HuH-7 (cell line): Measurements from ENCODE around the gene PLEKHA7.

ENCODE experiments used
- DNase-seq: peaks from one replicate; pipeline ENCODE4 v3.0.0; 2011; ENCODE audit warnings: low spot score

Gene PLEKHA7

DNA sequence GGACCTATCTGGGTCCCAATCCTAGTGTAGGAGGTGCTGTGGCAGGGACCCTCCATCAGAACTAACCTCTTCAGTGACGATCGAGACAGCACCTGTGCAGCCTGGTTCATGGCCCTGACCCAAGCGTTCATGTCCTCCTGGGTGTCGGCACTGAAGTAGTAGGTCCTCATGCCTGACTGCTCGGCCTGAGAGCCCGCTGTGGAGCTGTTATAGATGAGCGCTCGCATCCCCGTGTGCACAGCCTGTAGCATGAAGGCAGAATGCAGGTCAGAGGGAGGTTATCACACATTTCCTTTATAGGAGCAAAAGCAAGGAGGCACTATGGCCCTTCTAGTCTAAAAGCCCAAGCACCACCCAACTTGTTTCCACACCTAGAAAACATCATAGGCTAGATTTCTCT lies 172.7 kb downstream of the PLEKHA7 start:
- DNase-seq, result no peak

DNA sequence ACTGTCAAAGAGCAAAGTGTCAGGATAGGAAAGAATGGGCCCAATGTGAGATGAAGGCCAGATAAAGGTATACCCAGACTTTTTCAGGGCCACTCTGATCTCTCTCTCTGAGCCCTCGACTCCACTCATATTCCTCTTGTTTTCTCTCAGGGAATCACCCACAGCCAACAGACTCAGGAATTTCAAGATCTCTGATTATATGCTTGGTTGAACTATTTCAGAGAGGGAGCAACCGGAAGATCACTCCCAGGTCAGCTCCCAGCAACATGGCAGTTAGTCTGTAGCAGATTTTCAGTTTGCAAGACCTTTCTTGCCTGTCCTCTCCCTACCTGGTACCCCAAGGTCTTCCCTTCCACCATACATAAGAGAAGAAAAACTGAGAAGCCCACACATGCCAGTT lies 173.3 kb downstream of the PLEKHA7 start:
- no peak for DNase-seq

DNA sequence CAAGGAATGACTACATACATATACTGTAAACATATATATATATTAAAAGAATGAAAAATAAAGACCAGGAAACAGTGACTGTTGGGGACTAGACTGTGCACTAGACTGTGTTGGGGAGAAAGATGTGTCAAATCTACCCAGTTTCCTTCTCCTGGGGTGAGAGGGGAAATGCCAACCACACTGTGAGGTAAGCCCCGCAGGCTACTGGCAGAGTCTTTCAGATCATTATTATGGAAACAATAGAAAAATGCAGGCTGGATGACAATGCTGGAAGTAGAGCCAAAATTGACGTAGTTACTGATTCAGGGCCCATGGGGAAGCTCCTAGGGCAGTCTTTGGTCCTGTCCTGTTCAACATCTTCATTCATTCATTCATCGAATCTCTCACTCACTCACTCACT lies 174.4 kb downstream of the PLEKHA7 start:
- no peak for DNase-seq

DNA sequence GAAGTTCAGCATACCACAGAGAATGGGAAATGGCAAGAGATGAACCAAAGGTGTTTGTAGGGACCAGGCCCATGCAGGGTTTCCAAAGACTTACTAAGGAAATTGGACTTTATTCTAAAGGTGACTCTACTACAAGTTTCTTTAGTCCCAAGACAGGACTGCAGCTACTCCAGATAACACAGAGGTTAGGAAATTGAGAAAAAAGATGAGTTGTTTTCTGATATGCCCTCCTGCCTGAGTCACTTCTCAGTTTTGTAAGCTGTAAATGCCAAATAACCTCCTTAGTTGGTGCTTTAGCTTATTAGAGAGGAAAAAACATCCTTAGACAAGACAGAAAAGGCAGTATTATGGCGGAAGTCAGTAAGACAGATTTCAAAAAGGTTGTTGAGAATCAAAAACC lies 179.8 kb downstream of the PLEKHA7 start:
- DNase-seq, result no peak

DNA sequence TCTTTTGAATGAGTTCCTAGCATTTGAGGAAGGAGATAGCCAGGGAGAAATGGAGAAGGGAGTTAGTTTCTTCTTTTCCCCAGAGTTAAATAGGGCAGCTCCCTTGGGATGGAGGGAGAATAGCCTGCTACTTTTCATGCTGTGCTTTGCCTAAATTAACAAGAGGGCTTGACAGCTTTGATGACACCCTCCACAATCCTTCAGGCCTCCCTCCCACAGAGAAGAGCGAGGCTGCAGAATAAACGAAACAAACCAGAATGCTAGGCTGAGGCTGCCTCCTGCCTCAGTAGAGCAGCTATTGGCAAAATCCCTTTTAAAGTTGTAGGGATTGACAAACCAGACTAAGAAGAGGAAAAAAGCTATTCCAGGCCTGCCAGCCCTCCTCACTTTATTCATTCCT lies 181.2 kb downstream of the PLEKHA7 start:
- no peak for DNase-seq

DNA sequence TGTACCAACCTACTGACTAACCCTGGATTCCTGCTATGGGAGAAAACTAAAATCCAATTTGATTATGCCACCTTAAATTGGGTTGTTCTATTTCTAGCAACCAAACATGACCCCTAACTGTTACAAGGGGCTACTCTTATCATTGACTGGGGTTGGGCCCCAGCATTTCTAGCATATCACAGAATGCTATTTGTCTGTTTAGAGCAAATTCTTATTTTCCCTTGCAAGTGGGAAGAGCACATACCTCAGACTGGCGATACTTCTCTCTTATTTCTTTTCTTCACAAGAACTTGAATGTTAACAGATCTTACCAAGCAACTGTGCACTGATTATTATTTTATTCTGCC lies 182.0 kb downstream of the PLEKHA7 start:
- DNase-seq, result no peak

DNA sequence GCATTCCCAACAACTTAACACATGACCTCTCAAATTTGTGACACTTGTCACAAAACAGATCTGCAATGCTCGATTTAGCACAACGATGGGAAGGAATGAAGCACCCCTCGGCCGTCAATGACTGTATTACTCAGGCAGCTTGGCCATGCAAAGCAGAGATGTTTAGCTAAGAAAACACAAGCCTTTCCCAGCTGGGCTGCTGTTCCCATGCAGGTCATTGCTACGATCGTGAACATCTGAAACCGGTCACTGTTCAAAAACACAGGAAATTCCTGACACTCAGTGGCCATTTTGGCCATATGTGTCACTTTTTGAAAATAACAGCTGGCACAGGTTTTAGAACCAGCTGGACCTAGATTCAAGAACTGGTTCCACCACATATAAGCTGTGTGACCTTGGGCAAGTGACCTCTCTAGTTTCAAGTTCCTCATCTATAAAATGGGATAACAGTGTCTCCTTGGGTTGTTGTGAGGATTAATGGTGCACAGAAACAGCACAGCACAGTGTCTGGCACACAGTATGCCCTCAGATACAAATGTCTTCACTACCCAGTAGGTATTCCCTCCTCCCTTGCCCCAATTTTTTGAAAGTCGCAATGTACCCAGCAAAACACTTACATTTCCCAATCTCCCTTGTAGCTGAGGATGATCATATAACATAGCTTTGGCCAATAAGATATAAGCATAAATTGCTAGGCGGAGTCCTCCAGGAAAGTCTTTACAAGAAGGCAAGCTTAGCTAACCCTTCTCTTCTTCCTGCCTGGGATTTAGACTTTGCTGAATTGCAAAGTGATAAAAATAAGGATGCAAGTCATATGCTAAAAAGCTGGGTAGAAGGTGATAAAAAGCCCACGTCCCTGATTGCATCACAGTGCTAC lies 182.7 kb downstream of the PLEKHA7 start:
- DNase-seq, result no peak

DNA sequence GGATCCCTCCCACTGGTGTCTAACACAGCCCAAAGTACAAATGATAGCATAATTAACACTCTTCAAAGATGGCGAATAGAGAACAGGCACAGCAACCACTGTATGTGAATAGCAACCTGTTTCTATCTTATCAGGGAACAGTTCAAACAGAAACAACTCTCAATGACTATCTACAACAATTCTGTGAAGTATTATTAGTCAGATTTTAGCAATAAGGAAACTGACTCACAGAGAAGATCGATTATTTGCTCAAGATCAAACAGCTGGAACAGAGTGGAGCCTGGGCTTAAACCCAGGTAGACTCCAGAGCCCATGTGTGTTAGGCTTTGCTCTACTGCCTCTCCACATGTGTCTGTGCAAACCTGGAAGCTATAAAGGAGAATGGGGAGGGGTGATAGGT lies 187.1 kb downstream of the PLEKHA7 start:
- DNase-seq, result no peak

DNA sequence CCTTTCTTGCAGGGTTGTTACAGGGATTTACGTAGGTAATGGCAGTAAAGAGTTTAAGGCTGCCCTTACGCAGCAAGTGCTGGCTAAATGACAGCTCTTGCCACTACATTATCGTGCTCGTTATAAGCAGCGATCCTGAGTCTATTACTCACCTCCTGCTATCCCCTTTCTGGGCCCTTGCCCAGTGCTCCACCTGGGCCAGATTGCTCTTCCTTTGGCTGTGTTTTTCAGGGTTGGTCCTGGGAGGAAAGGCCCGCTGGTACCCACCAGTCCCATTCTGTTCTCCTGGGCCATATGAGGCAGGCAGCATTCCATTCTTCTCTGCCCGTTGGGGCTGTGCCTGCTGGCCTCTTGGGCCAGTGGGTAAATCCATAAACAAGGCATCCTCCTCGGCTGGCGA lies 188.2 kb downstream of the PLEKHA7 start:
- DNase-seq, result no peak

DNA sequence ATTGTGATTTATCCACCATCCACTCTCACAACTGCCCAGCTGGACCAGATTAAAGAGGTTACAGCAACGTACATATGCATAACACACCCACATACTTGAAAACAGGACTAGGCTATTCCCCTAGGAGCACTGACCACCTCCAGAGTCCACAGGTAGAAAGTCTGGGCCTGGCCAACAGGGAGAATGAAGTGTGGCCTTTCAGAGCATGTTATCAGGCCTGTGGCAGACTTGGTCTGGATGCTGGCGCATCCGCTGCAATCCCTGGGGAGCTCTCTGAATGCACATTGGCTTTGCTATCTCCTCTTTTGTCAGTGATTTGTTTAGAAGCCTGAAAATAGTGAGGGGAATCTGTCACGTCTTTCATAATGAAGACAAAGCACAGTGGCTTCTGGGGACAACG lies 189.1 kb downstream of the PLEKHA7 start:
- no peak for DNase-seq

DNA sequence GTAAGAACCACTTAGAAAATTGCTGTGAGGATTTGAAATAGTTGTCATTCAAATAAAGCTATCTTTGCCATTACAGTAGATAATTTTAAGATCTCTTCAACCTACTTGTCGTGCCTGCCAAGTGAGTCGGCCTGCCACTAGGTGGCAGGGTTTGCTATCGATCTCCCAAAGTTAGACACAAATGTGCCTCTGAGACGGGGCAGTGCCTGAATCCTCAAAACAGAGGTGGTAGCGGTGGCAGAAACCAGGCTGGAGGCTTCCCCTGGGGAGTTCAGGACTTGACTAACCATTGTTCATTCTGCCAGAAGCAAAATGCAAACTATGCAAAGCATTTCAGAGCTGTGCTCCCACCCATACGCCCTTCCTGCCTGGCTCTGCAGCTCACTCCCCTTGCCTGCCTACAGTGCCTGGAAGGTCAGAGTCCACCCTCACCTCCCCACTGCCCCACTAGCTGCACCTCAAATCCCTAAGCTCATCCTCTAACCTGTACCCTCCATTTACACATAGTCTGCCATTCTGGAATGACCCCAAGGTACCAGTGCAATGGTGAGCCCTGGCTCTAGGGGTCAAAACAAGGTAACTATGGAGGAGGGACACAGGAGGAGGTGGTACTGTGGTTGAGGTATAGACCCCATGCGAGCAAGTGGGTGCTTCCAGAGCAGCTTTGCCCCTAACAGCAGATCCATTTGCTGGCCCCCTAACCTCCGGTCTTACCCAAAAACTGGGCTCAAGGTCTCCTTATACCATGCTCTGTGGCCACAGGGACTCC lies 193.7 kb downstream of the PLEKHA7 start:
- DNase-seq, result peak; percentile 76

DNA sequence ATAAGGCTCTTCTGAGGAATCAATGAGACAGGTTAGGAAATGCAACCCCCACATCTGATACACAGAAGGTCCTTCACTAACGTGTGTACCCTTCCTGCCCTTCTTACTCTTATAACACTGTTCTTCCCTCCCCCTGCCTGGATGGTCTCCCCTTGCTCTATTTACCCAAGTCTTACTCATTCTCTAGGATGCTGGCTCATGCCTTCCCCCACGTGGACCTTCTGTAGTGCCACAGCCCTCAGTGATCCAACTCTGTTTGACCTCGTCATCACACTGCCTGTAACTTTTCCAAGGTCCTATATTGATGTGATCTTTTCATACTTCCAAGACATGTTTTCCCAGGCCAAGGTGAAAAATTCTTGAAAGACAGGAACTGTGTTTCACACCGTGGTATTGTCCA lies 195.9 kb downstream of the PLEKHA7 start:
- DNase-seq, result no peak

DNA sequence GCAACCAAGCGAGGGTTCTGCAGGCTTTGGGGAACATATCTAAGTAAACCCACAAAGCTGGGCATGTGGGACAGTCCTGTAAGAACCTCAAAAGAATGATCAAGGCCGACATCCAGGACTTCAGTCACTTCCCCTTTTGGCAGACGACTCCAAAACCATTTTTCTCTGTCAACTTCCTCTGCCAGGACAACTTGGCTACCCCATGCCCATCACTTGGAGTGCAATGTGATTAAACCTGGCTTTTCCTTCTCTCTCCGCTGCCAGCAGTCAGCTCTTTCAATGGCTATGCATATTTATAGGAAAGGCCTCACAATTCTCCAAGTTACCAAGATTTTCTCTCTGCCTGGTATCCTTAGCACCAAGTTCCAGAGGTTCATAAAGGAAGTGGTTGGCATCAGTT lies 196.9 kb downstream of the PLEKHA7 start:
- DNase-seq, result no peak

DNA sequence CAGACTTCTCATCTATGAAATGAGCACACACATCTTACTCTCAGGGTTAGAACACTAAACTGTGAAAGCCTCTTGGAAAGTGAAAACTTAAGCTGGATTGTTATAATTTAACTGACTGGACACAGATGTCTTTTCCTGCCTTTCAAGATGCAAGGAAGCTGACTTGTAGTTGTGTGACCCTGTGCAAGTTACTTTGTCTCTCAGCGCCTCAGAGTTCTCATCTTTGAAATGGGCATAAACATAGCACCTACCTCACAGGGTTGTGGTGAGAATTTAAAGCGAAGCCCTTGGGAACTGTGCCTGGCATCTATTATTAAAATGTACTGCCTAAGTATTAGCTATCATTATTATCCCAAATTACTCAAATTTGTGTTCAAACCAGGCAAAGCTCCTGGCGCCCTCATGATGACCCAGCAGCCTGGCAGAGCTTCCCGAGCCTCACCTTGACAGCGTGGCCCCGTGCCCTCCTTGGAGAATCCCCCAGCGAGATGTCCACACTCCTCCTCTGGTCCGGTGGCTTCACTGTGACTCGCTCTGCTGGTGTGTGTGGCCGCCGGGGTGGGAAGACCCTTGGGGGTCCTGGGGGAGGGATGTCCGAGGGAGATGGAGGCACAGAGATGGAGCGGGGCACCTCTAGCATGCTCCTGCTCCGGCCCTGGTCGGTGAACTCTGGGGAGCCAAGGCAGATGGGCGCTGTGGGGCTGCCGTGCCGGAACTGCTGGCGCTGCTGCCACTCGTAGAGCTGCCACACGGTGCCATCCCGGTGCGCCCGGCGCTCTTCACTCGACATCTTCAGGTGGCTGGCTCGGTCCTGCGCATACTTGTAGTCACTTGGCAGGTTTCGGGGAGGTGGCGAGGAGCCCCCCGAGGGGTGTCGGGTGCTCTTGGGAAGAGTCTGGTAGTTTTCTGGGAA lies 197.6 kb downstream of the PLEKHA7 start:
- DNase-seq, result no peak

DNA sequence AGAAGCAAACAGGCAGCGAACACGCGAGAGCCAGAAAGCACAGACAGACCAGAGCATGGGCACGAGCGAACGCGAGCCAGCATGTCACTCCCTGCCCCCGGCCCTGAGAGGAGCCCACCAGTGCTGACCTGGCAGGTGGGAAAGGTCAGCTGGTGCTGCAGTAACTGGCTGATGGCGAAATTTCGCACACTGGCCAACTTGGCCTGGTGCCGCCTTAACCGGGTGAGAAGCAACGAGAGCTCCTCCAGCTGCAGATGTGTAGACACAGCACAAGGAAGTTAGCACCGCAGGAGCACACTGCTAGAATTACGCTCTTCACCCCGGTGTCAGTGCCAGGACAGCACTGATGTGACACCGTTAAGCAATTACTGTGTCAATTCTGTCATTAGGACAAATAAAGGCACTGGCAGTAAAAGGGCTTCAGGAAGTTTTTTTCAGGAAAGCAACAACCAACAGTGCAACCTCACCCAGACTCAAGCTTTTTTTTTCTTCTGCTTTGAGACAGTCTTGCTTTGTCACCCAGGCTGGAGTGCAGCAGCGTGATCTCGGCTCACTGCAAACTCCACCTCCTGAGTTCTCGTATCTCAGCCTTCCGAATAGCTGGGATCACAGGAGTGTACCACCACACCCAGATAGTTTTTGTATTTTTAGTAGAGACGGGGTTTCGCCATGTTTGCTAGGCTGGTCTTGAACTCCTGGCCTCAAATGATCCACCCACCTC lies 199.0 kb downstream of the PLEKHA7 start:
- no peak for DNase-seq

DNA sequence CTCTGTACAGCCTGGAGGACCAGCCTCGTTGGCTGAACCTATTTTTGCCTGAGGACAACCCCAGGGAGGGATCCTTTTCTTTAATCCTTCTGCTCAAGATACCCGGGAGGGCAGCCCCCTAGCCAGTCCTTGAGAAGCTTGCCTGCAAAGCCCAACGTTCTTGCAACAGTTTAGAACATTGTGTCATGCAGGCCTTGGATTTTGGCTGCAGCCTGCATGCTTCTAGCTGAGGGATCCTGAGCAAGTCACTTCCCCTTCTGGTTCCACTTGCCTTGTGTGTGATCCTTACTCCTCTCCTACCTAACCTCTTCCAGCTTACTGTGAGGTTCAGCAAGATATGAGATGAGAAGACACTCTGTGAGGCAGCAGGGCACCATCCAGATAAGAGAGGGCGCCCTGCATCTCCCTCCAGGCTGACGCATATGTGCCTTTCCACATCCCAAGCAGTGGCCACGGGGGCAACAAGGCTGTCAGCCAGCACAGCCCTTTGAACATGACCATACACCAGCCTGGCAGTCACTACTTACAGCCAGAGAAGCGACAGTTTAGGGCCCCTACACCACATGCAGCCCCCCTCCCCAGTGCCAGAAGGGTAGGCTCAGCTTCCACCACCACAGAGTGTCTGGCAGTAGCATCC lies 199.7 kb downstream of the PLEKHA7 start:
- no peak for DNase-seq

DNA sequence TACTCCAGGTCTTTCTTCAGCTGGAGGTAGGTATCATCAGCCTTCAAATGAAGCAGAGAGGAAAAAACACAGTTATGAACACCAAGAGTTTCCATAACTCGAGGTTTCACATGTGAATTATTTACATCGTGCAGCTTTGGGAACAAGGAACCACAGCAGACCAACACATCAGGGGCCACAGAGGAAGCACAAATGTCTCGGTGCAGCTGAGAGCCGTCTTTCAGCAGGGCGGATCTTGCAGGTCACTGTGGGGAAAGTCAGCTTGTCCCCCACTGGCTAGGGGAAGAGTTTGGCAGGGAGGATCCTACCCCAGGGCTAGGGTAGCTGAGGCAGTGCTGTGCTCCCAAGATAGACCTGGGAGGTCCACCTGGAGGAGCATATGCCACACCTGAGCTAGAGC lies 201.1 kb downstream of the PLEKHA7 start:
- DNase-seq, result no peak

DNA sequence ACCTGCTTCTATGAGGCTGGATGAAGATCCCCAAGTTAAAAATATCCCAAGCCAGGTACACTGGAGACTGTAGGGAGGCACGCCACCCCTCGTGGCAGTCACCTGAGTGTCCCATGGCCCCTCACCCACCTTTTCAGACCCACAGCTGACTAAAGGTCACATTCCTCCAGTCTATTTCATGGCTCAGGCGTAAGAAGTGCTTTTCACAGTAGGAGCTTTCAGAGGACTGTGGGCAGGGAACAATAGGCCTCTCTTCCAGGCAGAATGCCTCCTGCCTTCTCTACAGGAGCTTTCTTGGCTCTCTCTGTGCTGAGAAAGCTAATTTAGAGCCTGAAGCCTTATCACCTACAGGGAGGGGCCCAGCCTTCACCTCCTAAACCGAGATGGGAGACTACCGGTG lies 201.9 kb downstream of the PLEKHA7 start:
- no peak for DNase-seq

DNA sequence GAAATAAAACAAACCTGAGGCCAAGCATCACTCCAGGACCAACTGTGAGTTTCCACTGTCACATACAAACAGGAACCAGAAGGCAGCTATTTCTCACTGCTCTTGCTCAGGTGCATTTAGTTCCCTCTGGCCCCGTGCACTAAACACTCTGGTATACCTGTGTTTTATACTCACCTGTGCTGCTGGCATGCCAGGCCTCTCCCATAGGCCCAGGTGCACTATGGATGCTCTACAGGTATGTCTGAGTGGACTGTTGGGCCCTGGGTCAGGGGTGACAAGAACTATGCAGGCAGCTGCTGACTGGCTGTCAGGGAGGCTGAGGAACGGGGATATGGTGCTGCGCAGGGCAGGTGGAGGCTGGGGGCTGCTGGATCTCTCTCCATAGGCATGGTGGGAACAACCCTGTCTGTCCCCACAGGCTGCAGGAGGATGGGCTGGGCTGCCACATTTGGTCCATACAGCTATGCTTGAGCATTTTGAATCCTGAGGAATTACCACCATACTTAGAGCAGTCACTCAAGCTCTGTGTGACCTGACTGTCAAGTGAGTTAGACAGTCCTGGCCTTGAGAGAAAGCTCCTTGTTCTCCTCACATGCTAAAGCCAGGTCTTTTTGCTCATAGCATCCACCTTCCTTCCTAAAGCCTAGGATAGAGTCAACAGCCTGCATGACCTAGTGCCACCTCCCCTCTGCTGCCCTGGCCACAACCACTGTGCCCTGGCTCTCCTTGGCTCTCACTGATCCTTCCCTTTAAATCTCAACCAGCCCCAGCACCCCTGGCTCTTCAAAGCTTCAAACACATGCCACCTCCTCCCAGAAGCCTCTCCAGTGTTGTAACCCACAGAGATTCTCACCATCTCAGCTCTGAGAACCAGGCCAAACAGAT lies 202.8 kb downstream of the PLEKHA7 start:
- DNase-seq, result no peak
